Fibroblast of skin of right biceps (primary cell): ENCODE results near the gene ATXN2L.
A peak's percentile ranks its signal among the peaks of the same experiment; 100 is the strongest.
"Not testable (repeated sequence)": the region's sequence is repeated elsewhere in the genome, so short reads cannot be mapped to it uniquely, and the experiment has no call there.

Source experiments
- DNase-seq: peaks from one replicate; pipeline ENCODE4 v3.0.0-alpha.2; 2013

ATXN2L gene

DNA sequence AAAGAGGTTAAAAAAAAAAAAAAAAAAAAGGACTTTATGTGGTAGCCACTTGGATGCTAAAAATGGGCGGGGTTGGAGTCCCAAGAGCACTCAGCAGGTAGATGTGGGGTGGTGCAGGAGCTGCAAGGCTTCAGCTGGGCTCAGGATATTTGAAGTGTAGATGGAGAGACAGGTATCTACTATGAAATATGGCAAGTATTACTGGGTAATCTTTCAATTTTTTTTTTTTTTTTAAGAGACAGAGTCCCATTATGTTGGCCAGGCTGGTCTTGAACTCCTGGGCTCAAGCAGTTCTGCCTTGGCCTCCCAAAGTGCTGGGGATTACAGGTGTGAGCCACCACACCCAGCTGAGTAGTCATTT, 15.7 kb downstream of the ATXN2L start:
- DNase-seq: no peak

GRCh38 chr16:28839004-28839639, 16.3 kb downstream of the ATXN2L start:
- no peak for DNase-seq

DNA sequence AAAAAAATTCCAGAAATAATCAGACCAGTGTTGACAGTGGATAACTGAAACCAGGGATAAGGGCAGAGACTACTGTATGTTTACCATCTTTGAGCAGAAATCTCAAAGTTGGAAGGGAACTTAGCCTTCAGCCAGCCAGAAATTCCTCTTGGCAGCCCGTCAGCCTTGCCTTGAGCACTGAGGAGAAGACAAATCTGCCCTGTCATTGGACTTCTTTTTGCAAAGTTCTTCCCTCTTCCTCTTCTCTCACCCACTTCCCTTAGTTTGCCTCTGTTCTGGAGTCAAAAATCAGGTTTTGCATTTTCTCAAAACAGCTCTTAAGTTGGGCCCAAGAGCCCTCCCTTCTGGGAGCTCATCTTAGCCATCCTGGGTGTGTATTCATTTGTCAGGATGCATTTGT, 17.1 kb downstream of the ATXN2L start:
- no peak for DNase-seq

- no peak for DNase-seq
These were observed 19.9 kb downstream of the ATXN2L start for GRCh38 chr16:28842696-28843095.

DNA sequence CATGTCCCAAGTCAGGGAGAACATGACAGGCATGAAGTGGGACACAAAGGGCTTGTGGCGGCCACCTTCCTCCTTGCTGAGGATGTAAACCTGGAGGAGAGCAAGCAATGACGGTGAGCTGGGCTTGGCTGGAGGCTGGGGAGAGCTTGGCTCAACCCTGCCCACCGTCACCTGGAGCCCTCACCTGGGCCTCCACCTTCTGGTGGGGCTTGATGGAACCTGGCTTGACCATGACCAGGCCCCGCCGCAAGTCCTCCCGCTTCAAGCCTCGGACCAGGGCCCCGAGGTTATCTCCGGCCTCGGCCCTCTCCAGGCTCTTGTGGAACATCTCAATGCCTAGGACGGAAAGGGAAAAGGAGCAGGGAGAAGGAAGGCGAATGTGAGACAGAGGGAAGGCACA, 21.0 kb downstream of the ATXN2L start:
- no peak for DNase-seq

GRCh38 chr16:28844226-28844885, 21.6 kb downstream of the ATXN2L start:
- DNase-seq: no peak

GRCh38 chr16:28845293-28845692, 22.5 kb downstream of the ATXN2L start:
- DNase-seq: no peak

GRCh38 chr16:28845761-28846079, 22.9 kb downstream of the ATXN2L start:
- DNase-seq: no peak

DNA sequence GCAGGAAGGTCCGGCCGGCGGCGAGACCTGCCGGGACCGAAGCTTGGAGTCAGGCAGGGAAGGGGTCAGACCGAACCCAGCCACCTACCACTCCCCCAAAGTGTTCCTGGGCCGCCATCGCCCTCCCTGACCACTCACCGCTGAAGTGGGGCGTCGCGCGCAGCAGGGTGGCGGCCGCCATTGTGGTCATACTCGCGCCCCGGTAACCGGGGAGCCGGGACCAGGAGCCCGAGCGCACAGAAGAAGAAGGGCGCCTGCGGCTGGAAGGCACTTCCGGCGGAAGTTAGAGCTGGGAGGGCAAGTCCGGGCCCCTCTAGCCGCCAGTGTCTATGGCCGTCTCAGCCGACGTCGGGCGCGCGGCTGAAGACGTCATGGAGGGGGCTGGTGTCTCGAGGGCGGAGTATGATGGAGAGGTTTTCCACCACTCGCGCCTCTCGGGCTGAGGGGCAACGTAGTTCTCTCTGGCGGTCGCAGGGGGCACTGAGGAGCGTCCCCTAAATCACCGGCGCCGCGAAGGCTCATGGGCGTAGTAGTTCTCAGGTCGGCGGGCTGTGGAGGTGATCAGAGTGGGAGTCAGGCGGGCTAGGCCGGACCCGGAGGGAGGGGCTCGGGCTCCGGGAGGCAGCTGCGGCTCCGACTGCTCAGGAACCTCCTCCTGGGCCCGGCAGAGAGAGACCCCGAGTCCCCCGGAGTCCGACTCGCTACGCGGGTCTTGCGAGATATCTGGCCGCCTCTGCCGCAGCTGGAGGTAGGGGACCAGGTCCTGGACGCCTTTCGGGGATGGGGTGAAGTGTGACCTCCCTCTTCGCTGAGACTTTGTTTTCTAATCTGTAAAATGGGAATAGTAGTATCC, 23.5 kb downstream of the ATXN2L start, which contains the start of gene TUFM:
TUFM (minus strand) TSS at position 269 of the 853 bp plus-strand sequence; CDS start at position 190, 79 bp downstream.
- DNase-seq: peak; percentile 99

GRCh38 chr16:28846933-28847273, 24.1 kb downstream of the ATXN2L start:
- DNase-seq: no peak

GRCh38 chr16:28858421-28858820, 35.6 kb downstream of the ATXN2L start:
- DNase-seq: no peak

GRCh38 chr16:28859326-28859725, 36.5 kb downstream of the ATXN2L start:
- DNase-seq: no peak

DNA sequence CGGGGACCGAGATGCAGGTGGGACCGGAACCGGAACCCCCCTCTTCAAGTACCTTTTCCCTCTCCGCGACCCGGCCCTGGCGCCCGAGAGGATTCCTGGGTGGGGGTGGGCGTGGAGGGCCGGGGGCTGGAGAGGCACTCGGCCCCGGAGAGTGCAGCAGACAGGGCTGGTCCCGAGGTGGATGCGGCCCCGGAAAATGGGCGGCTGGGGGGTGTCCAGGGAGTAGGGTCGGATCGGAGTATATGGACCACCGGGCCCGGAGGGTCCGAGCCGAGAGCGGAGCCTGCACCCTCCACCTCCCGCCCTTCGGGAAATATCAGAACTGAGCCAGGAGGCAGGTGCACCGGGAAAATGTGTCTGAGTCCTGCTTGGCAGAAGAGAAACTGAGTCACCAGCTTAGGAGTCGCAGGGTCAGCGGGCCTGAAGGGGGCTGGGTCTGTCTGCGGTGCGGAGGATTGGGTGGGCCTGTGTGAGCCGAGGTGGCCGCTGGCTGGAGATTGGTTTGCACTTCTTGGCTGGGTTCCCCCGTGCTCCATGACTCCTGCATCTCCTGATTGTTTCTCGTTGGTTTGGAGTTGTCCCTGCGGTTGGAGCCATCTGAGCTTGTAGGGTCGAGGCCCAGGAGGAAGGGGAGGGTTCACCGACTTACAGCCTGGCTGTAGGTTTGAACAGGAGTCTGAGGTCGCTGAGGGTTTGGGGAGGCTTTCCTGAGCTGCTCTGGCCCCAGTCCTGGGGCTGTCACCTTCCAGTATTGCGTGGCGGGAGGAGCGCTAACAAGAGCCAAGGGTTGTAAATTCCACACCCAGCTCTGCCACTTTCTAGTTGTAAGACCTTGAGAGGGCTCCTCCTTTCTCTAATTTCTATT, 41.4 kb downstream of the ATXN2L start:
- DNase-seq: peak; percentile 36

DNA sequence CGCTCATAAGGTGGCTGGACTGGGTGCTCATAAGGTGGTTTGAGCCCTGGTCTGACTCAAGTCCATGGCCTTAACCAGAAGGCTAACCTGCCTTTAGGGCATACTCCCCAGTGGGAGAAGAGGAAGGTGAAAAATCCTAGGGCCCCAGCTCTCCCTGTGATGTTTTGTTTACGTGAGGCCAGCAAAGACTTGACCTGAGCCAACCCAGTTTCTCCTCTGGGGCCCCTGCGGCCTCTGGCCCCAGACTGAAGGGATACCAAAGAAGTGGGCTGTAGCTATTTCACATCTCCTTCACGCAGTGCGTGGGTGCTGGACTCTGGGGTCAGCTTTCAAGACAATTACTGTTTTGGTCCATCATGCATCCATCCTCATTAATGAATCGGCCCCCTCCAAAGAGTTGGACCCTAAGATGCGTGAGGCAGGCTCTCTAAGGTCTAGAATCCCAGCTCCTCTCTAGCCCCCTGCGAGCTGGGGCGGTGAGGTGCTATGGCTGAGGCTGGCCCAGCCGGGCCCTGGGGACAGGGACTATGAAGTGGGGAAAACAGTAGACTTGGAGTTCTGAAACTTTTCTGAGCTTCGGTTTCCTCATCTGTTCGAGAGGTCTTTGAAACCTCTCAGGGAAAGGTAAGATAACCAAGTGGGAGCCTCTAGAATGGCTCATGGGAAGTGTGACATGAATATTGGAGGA, 42.3 kb downstream of the ATXN2L start:
- DNase-seq: no peak

DNA sequence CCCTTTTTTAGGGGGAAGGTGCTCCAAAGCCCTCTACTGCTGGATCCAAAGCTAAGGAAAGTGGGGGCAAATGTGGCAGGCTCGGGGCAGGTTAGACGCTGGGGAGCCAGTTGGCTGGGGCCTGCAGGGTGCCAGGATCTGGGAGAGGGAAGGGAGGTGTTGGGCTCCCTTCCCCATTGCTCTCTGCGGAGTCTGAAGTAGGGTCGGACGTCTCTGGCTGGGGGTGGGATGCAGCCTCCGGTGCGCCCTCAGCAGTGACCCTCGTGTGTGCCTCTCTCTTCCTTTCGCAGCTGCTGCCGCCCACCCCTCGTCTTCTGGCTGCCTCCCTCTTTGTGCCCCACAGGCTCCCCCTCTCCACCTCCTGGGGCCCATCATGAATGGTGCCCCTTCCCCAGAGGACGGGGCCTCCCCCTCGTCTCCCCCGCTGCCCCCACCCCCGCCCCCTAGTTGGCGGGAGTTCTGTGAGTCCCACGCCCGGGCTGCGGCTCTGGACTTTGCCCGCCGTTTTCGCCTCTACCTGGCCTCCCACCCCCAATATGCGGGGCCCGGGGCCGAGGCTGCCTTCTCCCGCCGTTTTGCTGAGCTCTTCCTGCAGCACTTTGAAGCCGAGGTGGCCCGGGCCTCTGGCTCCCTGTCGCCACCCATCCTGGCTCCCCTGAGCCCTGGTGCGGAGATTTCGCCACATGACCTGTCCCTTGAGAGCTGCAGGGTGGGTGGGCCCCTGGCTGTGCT, 43.1 kb downstream of the ATXN2L start:
- no peak for DNase-seq

DNA sequence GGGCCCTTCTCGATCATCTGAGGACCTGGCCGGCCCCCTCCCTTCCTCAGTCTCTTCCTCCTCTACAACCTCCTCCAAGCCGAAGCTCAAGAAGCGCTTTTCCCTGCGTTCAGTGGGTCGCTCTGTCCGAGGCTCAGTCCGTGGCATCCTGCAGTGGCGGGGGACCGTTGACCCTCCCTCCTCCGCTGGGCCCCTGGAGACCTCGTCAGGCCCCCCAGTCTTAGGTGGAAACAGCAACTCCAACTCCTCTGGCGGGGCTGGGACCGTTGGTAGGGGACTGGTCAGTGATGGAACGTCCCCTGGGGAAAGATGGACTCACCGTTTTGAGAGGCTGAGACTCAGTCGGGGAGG, 43.6 kb downstream of the ATXN2L start:
- DNase-seq: no peak

DNA sequence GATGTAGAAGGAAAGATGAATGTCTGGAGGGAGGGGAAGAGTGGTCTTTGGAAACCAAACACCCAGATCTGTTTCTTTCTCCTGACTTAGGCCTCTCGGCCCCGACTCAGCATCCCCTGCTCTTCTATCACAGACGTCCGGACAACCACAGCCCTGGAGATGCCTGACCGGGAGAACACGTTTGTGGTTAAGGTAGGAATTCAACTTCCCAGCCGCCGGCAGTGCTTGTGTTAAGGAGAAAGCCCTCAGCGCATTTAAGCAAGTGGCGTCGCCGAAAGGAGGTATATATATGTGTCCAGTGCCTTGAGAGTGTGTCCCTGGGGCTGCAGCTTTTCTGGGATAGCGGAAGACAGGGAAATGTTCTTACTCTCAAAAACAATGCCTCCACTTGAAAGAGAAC, 44.4 kb downstream of the ATXN2L start:
- DNase-seq: no peak

DNA sequence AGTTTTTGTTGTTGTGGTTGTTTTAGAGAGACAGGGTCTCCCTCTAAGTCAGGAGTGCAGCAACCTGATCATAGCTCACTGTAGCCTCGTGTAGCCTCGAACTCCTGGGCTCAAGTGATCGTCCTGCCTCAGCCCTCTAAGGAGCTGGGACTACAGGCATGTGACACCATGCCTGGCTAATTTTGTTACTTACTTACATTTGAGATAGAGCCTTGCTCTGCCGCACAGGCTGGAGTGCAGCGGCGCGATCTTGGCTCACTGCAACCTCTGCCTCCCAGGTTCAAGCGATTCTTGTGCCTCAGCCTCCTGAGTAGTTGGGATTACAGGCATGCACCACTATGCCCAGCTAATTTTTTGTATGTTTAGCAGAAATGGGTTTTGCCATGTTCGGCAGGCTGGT, 44.8 kb downstream of the ATXN2L start:
- DNase-seq: not testable (repeated sequence)

DNA sequence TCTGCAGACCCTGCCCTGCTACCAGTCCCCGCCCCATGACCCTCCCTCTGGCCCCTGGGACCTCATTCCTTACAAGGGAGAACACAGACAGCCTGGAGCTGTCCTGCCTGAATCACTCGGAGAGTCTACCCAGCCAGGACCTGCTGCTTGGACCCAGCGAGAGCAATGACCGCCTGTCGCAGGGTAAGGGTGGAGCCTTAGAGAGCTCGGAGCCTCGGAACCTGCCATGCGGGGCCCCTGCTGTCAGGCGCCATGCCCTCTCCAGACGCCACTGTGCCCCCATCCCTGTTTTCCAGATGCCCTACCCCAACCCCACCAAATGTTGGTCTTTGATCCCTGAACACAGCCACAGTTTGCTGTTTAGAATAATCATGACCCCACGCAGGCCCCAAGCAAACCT, 46.4 kb downstream of the ATXN2L start:
- DNase-seq: no peak

DNA sequence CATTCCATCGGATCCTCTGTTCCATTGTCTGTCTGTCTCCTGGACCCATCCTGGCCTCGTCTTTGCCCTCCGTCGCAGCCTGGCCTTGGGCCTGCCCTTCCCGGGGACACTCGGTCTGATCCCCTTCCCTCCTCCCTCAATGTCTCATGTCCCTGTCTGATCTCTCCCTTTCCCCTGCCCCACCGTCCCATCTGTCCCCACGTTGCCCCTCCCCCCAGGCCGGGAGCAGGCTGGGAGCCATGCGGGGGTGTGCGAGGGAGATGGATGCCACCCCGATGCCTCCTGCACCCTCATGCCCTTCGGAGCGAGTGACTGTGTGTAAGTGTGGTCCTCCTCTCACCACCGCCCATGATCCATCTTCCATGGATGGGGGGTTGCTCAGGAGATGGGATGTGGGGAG, 50.2 kb downstream of the ATXN2L start:
- DNase-seq: no peak

GRCh38 chr16:28873543-28874201, 50.9 kb downstream of the ATXN2L start:
- DNase-seq: peak; percentile 10
